ENCODE results near the gene ZNF496.
"Not testable (repeated sequence)": the region's sequence is repeated elsewhere in the genome, so short reads cannot be mapped to it uniquely, and the experiment has no call there.

The ZNF496 gene

DNA sequence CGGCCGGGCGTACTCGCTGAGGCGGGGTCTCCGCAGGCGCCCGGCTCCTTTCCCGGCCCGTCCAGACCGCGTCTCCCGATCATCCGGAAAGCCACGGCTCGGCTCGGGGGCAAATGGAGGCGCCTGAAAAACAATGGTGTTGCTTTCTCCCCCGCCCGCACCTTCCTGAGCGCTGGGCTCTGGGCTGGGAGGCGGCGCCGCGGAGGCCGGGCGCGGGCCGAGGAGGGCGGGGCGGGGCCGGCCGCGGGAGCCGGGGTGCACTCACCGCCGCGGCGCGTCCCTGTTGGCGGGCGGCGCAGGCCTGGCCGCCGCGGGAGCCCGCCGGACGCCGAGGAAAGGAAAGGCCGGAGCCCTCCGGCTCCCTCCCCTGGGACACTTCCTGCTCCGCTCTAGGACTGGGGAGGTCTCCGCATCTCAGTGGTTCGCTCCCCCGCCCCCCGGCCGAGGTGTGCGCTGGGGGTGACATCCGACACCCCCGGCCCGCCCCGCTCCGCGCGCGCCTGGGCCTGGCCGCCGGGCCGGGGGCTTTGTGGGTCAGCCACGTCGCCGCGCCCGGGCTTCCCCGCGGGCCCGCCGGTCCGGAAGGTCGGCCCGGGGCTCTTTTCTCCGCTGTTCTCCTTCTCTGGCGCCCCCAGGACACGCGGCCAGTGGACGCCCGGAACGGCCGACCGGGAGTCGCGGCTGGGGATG, at the start of gene ZNF496:
ZNF496 (minus strand) TSS at position 343 of the 690 bp plus-strand sequence. CDS start 2,289 bp downstream, outside the sequence.
- peak; percentile 96 for DNase-seq (ENCODE audit: low spot score)
- TF ChIP-seq CTCF (IDR thresholded peaks at IDR 0.05; ENCODE audit: extremely low read depth, missing control alignments) = peak; percentile 2

GRCh38 chr1:247378334-247379073, 46.8 kb upstream of the ZNF496 start:
- no peak for TF ChIP-seq CTCF (IDR thresholded peaks at IDR 0.05; ENCODE audit: extremely low read depth, missing control alignments)
- no peak for DNase-seq (ENCODE audit: low spot score)

GRCh38 chr1:247377656-247378055, 46.0 kb upstream of the ZNF496 start:
- DNase-seq (ENCODE audit: low spot score) = not testable (repeated sequence)

DNA sequence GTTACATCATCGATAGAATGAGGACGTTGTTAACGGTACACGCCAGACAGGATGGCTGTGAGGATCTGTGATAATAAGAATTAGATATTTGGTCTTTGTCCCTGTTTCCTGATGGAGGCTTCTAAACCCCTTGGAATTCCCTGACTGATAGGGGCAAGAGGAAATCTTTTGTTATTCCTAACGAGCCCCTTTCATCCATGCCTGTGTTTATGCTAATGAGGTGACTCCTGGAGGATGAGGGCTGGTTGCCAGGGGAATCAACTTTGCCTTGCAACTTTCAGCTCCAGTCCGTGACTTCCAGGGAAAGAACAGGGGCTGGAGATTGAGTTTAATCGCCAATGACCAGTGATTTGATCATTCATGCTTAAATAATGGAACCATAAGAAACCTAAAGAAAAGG, 45.0 kb upstream of the ZNF496 start:
- DNase-seq (ENCODE audit: low spot score) = no peak
- no peak for TF ChIP-seq CTCF (IDR thresholded peaks at IDR 0.05; ENCODE audit: extremely low read depth, missing control alignments)

DNA sequence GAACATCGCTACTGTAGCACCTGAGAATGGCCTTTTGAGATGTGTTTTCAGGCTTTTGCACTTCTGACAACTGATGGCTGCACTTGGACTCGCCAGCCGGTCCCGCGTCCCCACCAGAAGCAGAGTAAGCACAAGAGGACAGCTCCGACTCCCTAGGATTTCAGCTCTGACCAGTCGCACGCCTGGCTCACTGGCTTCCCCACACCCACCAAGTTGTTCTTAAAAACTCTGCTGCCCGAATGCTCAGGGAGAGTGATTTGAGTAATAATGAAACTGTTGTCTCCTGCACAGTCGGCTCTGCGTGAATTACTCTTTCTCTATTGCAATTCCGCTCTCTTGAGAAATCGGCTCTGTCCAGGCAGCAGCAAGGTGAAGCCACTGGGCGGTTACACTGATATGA, 44.1 kb upstream of the ZNF496 start:
- DNase-seq (ENCODE audit: low spot score) = no peak
- TF ChIP-seq CTCF (IDR thresholded peaks at IDR 0.05; ENCODE audit: extremely low read depth, missing control alignments) = no peak

- not testable (repeated sequence) for DNase-seq (ENCODE audit: low spot score)
These were observed 43.1 kb upstream of the ZNF496 start for GRCh38 chr1:247374651-247375334.

GRCh38 chr1:247373721-247374141, 42.1 kb upstream of the ZNF496 start:
- DNase-seq (ENCODE audit: low spot score) = peak; percentile 54
- TF ChIP-seq CTCF (IDR thresholded peaks at IDR 0.05; ENCODE audit: extremely low read depth, missing control alignments) = no peak

DNA sequence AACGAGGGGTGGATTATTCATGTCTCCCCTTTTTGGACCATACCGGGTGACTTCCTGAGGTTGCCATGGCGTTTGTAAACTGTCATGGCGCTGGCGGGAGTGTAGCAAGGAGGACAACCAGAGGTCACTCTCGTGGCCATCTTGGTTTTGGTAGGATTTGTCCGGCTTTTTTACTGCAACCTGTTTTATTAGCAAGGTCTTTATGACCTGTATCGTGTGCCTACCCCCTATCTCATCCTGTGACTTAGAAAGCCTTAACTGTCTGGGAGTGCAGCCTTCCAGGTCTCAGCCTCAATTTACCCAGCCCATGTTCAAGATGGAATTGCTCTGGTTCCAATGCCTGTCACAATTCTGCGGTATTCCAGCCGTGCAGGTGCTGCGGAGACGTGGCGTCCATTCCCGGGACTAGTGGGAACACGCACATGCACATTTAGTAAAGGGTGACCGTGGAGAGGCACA, 40.2 kb upstream of the ZNF496 start:
- DNase-seq (ENCODE audit: low spot score) = no peak
- TF ChIP-seq CTCF (IDR thresholded peaks at IDR 0.05; ENCODE audit: extremely low read depth, missing control alignments) = no peak
